KG1 (cell line): ENCODE data around the gene GPR160.
"Not testable (repeated sequence)": the region's sequence is repeated elsewhere in the genome, so short reads cannot be mapped to it uniquely, and the experiment has no call there.

Experiments used
- DNase-seq: peaks from one replicate; lab custom pipeline; 2025; lab: John Stamatoyannopoulos, UW

GPR160 gene, protein sequence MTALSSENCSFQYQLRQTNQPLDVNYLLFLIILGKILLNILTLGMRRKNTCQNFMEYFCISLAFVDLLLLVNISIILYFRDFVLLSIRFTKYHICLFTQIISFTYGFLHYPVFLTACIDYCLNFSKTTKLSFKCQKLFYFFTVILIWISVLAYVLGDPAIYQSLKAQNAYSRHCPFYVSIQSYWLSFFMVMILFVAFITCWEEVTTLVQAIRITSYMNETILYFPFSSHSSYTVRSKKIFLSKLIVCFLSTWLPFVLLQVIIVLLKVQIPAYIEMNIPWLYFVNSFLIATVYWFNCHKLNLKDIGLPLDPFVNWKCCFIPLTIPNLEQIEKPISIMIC

GRCh38 chr3:170037463-170038433 is at the start of gene GPR160:
GPR160 (plus strand) TSS chr3:170037995; CDS start chr3:170083973, 45,978 bp downstream.
- DNase-seq: peak; percentile 84

GRCh38 chr3:169990431-169990830 is 47.4 kb upstream of the GPR160 start:
- DNase-seq: no peak

DNA sequence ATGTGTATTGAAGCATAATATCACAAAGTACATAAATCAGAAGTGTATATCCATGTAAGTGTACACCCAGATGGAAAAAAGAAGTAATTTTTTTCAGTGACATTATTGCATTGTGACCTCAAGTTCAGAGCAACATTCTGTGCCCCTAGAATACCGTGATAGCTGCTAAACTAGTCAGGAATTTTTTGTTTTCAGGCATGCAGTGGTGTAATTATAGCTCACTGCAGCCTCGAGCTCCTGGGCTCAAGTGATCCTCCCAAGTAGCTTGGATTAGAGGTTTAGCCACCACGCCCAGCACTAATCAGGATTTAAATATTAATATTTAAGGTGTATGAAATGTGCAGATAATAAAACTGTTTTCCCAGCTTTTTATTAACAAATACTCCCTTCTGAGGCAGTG is 45.6 kb upstream of the GPR160 start:
- DNase-seq: no peak

- no peak for DNase-seq
Observed at GRCh38 chr3:169992781-169993180, 45.0 kb upstream of the GPR160 start.

GRCh38 chr3:169993761-169994160 is 44.0 kb upstream of the GPR160 start:
- no peak for DNase-seq

GRCh38 chr3:169996063-169996462 is 41.7 kb upstream of the GPR160 start:
- DNase-seq: no peak

GRCh38 chr3:169998668-169999131 is 39.1 kb upstream of the GPR160 start:
- DNase-seq: no peak

GRCh38 chr3:169999433-169999832 is 38.4 kb upstream of the GPR160 start:
- DNase-seq: no peak

GRCh38 chr3:170000051-170000450 is 37.7 kb upstream of the GPR160 start:
- DNase-seq: no peak

DNA sequence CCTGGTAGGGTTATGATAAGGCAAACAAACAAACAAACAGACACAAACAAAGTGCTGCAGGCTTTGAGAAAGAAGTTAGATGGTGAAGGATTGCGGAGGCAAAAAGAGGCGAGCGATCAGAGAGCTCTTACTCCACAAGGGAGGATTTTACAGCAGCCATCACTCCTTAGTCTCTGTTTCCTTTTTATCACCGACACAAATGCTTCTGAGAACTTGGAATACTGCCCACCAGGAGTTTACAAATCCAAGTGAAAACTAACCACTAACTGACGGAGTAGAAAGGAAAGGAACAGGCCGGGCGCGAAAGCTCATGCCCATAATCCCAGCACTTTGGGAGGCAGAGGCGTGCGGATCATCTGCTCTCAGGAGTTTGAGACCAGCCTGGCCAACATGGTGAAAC is 35.6 kb upstream of the GPR160 start:
- DNase-seq: no peak

DNA sequence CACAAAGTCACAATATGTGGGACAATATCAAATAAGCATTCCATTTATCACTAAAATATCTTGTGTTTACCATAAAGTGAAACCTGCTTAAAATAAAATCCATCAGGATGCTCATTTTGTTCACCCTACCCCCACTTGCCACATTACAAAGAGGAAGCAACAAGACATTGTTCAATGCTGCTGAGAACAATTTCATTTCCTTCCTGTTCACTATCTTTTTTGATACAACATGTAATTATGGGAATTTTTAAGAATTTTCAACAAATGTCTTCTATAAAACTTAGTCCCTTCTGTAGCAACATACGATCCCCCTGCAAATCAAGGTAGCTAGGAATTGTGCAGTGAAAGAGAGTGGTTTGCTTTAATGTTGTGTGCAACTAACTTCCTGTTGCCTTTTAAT is 34.9 kb upstream of the GPR160 start:
- peak; percentile 8 for DNase-seq

GRCh38 chr3:170003881-170004356 is 33.9 kb upstream of the GPR160 start:
- no peak for DNase-seq

DNA sequence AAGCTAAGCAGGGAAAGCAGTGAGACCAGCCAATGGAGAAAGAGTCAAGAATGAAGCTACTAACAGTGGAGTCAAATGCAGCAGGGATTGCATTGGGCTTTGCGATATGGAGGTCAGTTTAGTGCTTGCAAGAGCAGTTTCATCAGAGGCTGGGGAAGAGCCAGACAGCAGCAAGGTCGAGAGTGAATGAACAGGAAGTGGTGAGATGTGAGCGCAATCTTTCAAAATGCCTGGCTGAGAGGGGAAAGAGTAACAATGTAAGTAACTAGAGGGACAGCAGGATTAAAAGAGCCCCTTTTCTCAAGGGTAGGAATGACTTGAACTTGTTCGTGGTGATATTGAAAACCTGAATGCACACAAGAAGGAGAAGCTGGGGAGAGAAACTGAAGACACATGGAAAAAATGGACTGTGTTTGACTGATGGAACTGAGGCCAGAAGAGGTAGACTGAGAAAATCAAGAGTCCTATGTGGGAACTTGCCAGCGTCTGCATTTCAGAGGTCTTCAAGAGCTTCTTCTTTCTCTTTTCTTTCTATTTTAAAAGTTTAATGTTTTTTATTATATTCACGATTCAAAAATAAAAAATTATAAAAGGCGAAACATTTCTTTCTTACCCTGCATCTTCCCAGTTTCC is 30.6 kb upstream of the GPR160 start:
- peak; percentile 79 for DNase-seq

DNA sequence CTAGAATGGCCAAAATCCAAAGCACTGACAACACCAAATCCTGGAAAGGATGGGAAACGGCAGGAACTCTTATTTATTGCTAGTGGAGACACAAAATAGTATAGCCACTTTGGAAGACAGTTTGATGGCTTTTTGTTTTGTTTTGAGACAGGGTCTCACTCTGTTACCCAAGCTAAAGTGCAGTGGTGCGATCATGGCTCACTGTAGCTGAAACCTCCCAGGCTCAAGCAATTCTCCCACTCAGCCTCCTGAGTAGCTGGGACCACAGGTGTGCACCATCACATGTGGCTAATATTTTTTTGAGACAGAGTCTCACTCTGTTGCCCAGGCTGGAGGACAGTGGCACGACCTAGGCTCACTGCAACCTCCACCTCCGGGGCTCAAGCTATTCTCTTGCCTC is 27.3 kb upstream of the GPR160 start:
- DNase-seq: no peak

DNA sequence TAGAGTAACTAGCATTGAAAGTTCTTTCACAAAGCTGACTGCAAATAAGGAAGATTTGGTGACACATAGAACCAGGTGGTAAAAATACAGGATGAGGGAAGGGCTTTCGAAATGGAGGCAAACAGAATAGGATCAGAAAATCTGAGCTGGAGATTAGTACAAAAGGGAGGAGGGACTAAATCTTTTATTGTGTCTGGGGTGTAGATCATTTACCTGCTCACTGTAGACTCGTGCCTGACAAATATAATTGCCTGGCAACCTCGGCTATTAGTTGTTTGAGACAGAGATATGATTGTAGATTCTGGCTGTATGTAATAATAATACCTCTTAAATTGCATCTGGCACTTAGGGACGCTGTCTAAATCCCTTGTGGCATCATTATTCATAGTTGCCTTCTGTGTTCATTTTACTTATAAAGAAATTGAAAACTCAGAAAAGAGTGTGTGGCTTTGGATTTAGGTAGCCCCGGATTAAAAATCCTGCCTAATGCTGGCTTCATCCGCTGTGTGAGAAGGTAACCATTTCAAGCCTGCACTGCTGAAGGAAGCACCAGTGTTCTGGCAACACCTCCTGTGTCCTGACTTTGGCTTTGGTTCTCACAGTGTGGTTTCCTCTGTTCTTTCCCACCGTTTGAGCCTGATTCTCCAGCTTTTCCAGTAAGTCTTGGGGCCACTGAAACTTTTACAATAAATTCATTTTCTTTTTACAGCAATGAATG is 25.0 kb upstream of the GPR160 start:
- DNase-seq: no peak

GRCh38 chr3:170016057-170016456 is 21.7 kb upstream of the GPR160 start:
- no peak for DNase-seq

GRCh38 chr3:170019306-170019705 is 18.5 kb upstream of the GPR160 start:
- not testable (repeated sequence) for DNase-seq

- DNase-seq: no peak
Observed at GRCh38 chr3:170021083-170021482, 16.7 kb upstream of the GPR160 start.

GRCh38 chr3:170022336-170022735 is 15.5 kb upstream of the GPR160 start:
- DNase-seq: no peak

DNA sequence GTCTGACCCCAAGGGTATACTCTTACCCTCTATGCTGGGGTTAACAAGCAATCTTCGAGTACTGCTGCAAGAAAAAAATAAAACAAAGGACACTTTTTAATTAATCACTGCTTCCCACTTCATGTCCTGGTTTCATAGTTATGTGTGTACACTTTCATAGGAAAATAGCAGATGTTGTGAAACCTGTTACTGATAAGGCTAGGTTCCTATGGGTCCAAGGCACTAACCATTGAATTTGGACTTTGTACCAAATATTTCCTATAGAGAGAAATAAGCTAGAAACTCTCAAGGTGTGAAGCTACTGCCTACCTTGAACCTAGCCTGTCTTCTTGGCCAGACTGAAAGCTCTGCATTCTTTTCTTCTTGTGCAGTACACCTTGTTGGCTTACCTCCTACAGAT is 14.6 kb upstream of the GPR160 start:
- DNase-seq: no peak

GRCh38 chr3:170024581-170024980 is 13.2 kb upstream of the GPR160 start:
- DNase-seq: no peak
